HG03025 (cell line): ENCODE measurements around the gene CLIP3.

Source experiments
- ATAC-seq: cut with Tn5 transposase; IDR thresholded peaks from one replicate; pipeline ENCODE4 v1.9.1; 2021; ENCODE audit warnings: mild to moderate bottlenecking, moderate library complexity; ENCODE audit not compliant: unreplicated experiment, low FRiP score

CLIP3 gene

GRCh38 chr19:36009633-36010379 is 22.9 kb downstream of the CLIP3 start:
- ATAC-seq = no peak

- ATAC-seq = no peak
Measured at GRCh38 chr19:36009220-36009619, 23.5 kb downstream of the CLIP3 start.

DNA sequence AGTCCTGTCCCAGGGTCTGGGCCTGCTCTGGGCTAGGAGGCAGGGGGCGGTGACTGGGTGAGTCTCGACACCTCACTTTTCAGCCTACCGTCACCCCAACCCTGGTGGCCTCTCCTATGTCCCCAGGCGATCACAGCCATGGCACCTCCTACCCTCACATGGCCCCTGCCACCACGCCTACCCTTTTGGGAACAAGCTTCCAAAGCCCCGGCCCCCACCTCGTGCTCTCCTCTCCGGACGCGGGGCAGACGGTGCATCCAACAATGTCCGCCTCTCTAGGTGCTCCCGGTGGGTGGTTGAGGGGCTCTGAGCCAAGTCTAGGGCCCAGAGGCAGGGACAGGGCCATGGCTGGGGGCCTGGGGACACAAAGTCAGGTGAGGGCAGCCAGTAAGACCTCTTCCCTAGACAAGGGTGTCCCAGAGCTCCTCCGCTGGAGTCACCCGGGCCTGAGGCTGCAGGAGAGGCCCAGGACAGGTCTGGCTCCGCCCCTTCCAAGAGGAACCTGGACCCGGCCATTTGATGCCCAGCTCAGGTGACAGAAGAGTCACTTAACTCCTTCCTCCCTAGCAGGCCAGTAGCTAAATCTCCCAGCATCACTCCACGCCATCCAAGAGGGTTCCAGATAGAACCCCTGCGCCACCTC is 24.2 kb downstream of the CLIP3 start, which contains the start of gene SYNE4:
Gene SYNE4, minus strand, starts transcription at position 478 of the 643 bp plus-strand sequence. Its CDS starts 132 bp downstream, at position 346.
- no peak for ATAC-seq

DNA sequence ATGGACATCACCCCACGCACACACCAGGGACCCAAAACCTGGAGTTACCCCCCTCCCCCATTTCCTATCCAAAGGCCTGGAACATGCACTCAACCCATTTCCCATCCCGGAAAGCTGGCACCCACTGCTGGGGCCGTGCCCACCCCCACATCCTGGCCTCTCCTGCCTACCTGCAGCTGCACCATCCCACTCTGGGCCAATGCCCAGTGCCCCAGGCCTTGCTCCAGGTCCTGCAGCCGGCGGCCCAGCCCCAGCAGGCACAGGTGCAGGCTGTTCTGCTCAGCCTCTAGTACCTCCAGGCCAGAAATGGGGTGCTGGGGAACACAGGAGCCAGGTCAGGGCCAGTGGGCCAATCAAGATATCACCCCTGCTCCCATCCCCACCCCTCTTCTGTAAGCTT is 25.7 kb downstream of the CLIP3 start:
- ATAC-seq = no peak

- ATAC-seq = no peak
Measured at GRCh38 chr19:36003284-36003683, 29.4 kb downstream of the CLIP3 start.

- ATAC-seq = no peak
Measured at GRCh38 chr19:36001605-36002004, 31.1 kb downstream of the CLIP3 start.

DNA sequence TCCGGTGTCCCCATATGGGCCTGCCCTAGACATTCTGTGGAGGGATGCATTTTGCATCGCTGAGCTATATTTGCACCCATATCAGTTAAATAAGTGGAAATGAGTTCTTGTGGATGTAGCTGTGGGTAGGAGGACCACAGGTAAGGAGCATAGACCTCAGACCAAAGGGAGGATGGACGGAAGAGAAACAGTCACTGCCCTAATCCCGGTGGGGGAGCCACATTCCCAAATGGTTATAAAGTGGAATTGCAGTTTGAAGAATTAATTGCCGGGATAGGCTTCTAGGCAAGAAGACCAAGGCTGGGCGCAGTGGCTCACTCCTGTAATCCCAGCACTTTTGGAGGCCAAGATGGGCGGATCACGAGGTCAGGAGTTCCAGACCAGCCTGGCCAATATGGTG is 35.9 kb downstream of the CLIP3 start:
- ATAC-seq = no peak

GRCh38 chr19:35995048-35995993 is 37.4 kb downstream of the CLIP3 start, which contains the start of gene SDHAF1:
SDHAF1 (plus strand) TSS chr19:35995188; CDS start chr19:35995275, 87 bp downstream.
- ATAC-seq = peak; percentile 72

DNA sequence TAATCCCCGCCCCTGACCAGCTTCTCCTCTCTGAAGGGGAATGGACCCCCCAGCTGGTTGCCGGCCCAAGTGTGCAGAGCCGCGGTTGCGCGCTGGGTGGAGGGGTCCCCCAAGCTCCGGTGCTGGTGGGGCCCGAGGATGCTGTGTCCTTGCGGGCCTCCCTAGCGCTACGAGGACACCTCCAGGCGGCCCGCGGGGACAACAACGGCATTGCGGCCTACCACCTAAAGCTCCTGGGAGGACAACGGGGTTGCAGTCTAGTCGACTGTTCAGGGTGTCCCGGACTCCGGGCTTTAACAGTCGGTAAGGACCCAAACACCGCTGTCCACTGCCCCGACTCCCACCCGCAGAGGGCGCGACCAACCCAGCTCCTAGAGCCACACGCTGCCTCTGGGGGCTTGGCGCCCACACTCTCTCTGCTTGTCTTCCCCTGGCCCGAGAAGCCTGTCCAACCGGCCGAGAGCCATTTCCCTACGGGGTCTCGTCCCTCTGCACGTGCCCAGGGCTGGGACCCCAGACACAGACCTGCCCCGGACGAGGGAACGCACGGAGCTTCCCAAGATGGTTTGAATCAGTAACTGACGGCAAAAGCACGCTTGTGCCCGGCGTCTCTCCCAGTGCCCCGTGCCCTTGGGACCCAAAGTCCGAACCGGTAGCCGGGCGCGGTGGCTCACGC is 38.6 kb downstream of the CLIP3 start:
- ATAC-seq = no peak

DNA sequence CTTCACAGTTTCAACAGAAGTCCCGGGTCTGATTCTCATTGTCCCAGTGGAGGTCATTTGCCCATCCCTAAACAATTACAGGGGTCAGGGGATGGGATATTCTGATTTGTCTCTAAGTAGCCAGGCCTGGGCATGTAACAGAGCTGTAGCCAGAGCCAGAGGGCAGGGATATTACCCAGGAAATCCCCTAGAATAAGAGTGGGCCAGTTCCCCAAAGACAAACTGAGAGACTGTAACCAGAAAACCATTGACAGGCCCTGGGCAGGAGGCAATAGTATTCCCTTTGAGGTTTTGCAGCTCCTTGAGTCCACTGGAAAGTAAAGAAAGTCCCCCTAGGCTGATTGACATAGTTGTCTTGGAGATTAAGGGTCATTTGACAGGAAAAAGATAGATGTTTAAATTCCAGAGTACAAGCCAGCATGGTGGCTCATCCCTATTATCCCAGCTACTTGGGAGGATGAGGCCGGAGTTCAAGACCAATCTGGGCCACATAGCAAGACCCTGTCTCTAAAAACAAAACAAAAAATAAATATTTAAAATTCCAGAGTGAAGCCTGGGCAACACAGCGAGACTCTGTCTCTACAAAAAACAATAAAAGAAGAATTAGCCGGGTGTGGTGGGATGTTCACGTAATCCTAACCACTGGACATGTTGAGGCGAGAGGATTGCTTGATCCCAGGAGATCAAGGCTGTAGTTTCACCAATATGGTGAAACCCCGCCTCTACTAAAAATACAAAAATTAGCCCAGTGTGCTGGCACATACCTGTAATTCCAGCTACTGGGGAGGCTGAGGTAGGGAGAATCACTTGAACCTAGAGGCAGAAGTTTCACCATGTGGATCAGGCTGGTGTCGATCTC is 39.5 kb downstream of the CLIP3 start:
- no peak for ATAC-seq

- no peak for ATAC-seq
Measured at GRCh38 chr19:35991731-35992450, 40.8 kb downstream of the CLIP3 start.

GRCh38 chr19:35990771-35991730 is 41.6 kb downstream of the CLIP3 start:
- no peak for ATAC-seq

DNA sequence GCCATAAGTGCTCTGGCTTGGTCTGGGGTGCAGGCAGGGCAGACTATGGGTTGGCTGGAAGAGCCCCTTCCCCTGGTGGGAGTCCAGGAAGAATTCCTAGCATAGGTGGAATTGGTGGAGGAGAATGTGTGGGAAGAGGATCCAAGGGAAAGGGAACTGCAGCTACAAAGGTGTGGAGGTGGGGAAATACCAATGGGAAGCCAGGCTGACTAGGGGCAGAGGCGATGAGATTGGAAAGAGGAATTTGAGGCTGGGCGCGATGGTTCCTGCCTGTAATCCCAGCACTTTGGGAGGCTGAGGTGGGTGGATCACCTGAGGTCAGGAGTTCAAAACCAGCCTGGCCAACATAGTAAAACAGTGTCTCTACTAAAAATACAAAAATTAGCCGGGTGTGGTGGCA is 42.5 kb downstream of the CLIP3 start:
- ATAC-seq = no peak

DNA sequence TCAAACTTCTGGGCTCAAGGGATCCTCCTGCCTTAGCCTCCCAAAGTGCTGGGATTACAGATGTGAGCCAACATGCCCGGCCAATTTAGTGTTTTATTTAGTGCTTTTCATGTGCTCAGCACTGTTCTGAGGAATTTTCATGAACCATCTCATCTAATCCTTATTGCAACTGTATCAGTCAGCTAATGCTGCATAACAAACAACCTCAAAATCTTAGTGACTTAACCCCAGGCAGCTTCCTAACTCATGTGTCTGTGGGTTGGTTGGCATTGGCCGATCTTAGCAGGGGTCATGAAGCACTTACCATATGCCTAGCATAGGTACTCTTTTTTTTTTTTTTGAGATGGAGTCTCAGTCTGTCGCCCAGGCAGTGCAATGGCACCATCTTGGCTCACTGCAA is 43.8 kb downstream of the CLIP3 start:
- no peak for ATAC-seq

DNA sequence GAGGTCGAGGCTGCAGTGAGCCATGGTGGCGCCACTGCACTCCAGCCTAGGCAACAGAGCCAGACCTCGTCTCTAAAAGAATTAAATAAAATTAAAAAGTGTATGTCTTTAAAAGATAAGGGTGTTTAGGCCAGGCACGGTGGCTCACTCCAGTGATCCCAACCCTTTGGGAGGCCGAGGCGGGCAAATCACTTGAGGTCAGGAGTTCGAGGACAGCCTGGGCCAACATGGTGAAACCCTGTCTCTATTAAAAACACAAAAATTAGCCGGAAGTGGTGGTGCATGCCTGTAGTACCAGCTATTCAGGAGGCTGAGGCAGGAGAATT is 45.1 kb downstream of the CLIP3 start:
- no peak for ATAC-seq

DNA sequence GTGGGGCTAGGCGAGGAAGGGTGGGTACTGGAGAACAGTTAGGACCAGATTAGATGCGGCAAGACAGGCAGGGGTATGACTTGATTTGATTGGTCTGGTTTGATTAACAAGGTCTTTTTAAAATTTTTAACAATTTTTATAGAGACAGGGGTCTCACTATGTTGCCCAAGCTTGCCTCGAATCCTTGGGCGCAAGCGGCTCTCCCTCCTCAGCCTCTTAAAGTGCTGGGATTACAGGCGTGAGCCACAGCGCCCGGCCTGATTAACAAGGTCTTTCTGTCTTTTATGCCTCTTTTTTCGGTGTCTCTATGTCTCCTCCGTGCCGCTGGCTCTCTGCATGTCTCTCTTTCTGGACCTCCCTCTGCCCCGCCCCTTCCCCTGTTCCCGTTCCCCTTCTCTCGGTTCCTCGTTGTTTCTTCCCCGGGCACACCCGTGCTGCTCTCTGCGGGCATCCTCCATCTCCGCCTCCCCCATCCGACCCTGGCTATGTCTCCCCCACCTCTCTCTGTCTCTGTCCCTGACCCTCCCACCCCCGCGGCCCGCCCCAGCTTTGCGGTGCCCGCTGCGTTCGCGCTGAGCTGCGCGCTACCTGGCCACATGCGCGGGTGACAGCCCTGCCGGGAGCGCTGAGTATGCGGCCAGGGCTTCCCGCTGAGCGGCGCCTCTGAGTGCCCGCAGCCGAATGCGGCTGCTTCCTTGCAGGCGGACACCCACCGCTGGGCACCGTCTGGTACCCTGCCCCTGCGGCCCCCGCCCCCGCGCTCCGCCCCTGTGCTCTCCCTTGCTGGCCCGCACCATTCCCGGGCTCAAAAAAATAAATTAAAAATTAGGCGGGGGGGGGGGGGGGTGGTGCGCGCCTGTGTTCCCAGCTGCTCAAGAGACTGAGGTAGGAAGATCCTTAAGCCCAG is 45.8 kb downstream of the CLIP3 start:
- no peak for ATAC-seq

DNA sequence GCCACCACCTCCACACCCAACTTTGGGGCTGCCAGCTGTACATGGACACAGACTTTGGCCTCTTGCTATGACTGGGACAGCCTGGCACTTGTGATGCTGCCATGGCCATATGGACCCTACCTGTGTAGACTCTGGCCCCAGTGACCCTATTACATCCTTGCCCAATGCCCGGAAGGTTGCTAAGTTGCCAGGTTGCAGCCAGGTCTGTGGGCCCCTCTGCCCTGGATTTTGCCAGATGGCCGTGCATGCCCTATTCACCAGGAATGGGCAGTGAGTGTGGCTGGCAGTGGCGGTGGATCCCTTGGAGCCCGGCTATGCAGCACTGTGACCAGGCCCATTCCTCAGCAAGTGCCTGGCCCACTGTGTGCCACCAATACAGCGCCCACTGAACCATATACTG is 46.6 kb downstream of the CLIP3 start:
- ATAC-seq = no peak
